KBM-7 (cell line): ENCODE measurements around the gene PLEKHH2.
A peak's percentile ranks its signal among the peaks of the same experiment; 100 is the strongest.
"Not testable (repeated sequence)": the region's sequence is repeated elsewhere in the genome, so short reads cannot be mapped to it uniquely, and the experiment has no call there.

ENCODE experiments used
- DNase-seq: peaks from one replicate; pipeline ENCODE4 v3.0.0-alpha.2; 2015
- in situ Hi-C: fragments of 300-500 bp; cut with MboI; formaldehyde crosslinking; loops from 2 replicates; pipeline ENCODE4 v1.14.3; 2020; ENCODE audit warnings: low sequenced_read_pairs, low pct_unique_long_range_greater_than_20kb, mixed read lengths

The PLEKHH2 gene

DNA sequence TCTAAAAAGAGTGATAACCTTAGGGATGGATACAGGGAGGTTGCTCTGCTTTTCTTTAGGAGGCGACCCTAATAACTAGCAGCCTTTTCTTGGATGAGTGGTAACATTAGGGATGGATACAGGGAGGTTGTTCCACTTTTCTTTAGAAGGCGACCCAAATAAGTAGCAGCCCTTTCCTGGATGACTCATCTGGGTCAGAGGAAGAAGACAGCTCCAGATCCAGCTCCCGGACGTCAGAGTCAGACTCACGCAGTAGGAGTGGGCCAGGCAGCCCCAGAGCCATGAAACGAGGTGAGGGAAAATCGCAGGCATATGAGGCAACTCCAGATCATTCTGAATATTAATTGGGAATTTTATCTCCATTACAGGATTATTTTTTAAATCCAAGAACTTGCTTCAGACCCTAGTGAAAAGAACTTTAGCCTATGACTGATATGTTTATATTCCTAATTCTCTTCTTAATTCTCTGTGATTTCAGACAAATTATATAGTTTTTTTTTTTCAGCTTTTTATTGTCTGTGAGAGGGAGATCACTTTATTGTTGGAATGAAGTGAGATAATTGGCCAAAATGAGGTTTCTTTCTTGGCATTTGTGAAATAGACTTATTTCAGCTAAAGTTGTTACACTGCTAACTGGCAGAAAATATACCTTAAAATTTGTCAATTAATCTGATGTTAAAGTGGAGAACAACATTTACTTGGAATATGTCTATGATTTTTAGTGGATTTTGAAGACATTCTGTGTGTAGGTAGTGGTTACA lies 70.4 kb downstream of the PLEKHH2 start:
- no peak for DNase-seq
- in situ Hi-C loops = no loop called here

- in situ Hi-C loops = no loop called here
- DNase-seq = no peak
Measured at GRCh38 chr2:43708178-43708577, 71.1 kb downstream of the PLEKHH2 start.

DNA sequence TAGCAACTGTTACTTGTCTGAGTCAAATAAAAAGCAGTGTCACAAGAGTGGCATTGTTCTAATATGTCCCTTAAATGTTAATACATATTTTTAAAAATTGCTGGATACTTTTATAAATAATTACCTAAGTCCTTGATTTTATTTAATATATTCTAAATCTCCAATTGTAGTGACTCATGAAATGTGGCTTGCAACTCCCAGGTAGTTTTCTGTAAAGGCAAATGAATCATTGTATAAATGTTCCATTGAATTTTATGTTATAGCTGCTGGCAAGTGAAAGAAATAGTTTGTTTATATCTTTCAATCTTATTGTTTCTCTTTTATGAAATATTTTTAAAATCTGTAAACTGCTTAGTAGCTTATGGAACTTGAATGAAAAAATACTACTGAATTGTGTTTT lies 71.8 kb downstream of the PLEKHH2 start:
- no peak for DNase-seq
- in situ Hi-C loops = no loop called here

- in situ Hi-C loops = no loop called here
- DNase-seq = no peak
Measured at GRCh38 chr2:43710866-43711265, 73.8 kb downstream of the PLEKHH2 start.

- peak; percentile 9 for DNase-seq
- in situ Hi-C loops = no loop called here
Measured at GRCh38 chr2:43714164-43714563, 77.1 kb downstream of the PLEKHH2 start.

GRCh38 chr2:43715300-43716098 lies 78.4 kb downstream of the PLEKHH2 start:
- in situ Hi-C loops = no loop called here
- no peak for DNase-seq

GRCh38 chr2:43717322-43717721 lies 80.3 kb downstream of the PLEKHH2 start:
- DNase-seq = peak; percentile 20
- in situ Hi-C loops = no loop called here

GRCh38 chr2:43718530-43719124 lies 81.6 kb downstream of the PLEKHH2 start:
- in situ Hi-C loops = no loop called here
- no peak for DNase-seq

- DNase-seq = no peak
- in situ Hi-C loops = no loop called here
Measured at GRCh38 chr2:43724728-43725526, 87.9 kb downstream of the PLEKHH2 start.

DNA sequence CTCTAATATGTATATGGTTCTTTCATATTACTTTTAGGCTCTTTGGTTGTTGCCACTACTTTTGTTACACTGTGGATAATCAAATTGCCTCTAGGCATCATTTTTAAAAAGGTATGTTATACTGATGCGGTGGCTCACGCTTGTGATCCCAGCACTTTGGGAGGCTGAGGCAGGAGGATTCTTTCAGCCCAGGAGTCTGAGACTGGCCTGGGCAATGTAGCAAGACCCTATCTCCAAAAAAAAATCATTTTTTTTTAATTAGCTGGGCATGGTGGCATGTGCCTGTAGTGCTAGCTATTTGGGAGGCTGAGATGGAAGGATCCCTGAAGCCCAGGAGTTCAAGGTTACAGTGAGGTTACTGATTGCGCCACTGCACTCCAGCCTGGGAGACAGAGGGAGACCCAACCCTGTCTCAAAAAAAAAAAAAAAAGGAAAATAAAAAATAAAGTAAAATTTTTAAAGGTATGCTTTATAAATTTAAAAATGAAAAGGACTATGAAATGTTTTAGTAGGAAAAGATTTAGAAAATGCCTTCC lies 88.7 kb downstream of the PLEKHH2 start:
- in situ Hi-C loops = no loop called here
- no peak for DNase-seq

- DNase-seq, in situ Hi-C loops: not testable (repeated sequence)
Measured at GRCh38 chr2:43726961-43727633, 90.0 kb downstream of the PLEKHH2 start.

- peak; percentile 6 for DNase-seq
- in situ Hi-C loops = no loop called here
Measured at GRCh38 chr2:43727634-43728014, 90.6 kb downstream of the PLEKHH2 start.

- DNase-seq = no peak
- in situ Hi-C loops = no loop called here
Measured at GRCh38 chr2:43729491-43730174, 92.6 kb downstream of the PLEKHH2 start.

- DNase-seq = no peak
- in situ Hi-C loops = no loop called here
Measured at GRCh38 chr2:43731211-43731610, 94.2 kb downstream of the PLEKHH2 start.

DNA sequence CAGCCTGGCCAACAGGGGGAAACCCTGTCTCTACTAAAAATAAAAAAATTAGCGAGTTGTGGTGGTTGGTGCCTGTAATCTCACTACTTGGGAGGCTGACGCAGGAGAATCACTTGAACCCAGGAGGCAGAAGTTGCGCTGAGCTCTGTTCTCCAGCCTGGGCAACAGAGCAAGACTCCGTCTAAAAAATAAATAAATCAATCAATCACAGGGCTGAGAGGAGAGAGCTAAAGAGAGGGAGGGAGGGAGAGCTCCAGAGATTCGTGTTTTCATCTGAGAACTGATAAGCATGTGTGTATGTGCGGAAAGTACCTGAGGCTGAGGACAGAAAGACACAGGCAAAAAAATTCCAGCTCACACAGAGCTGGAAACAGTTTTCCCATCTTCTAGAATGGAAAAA lies 99.6 kb downstream of the PLEKHH2 start:
- no peak for DNase-seq
- in situ Hi-C loops = no loop called here

DNA sequence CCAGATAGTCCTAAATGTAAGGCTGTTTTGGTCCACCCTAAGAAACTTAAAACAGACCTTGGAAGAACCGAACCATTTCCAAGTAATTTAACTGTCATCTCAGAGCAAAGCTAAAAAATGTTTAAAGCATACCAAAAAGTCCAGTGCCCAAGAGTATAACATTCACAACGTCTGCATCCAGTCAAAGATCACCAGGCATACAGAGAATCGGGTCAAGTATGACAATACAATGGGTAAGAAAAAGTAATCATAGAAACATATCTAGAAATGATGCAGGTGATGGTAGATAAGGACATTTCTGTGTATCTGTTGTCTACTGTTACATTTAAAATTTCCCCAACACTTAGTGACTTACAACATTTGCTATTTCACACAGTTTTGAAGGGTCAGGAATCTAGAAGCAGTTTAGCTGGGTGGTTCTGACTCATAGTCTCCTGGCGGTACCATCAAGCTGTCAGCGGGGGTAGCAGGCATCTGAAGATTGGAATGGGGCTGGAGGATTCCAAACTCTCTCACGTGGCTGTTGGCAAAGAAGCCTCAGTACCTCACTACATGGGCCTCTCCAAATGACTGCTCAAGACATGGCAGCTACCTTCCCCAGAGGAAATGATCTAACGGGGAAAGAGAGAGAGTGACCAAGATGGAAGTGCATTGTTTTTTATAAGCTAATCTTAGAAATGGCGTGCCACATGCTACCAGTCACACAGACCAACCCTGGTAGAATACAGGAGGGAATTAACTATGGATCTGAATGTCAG lies 100.2 kb downstream of the PLEKHH2 start:
- in situ Hi-C loops = no loop called here
- no peak for DNase-seq

GRCh38 chr2:43737855-43738254 lies 100.8 kb downstream of the PLEKHH2 start:
- in situ Hi-C loops = no loop called here

More at GRCh38 chr2:43737855-43738254, 100.8 kb downstream of the PLEKHH2 start:
- no peak for DNase-seq
